Body of pancreas (tissue), 4 donors: ENCODE results near the gene SPDYE3.

Experiments used
- POLR2A ChIP-seq, 3 donors: fragments of 450-650 bp; IDR thresholded peaks; one replicate each; pipeline ENCODE4 v1.6.1; 2016; ENCODE audit warnings: antibody characterized with exemption in 3 of 3, mild to moderate bottlenecking in 2 of 3
- TF ChIP-seq, protein P1 (sequence below), 7 experiments: fragments of 450-650 bp in 4 of 7; fragments of 200-600 bp in 3 of 7; sonication (generic) in 3 of 7; IDR thresholded peaks; one replicate each; pipeline ENCODE4 v1.5.1; 2016 to 2019; ENCODE audit warnings: antibody characterized with exemption in 7 of 7

DNA sequence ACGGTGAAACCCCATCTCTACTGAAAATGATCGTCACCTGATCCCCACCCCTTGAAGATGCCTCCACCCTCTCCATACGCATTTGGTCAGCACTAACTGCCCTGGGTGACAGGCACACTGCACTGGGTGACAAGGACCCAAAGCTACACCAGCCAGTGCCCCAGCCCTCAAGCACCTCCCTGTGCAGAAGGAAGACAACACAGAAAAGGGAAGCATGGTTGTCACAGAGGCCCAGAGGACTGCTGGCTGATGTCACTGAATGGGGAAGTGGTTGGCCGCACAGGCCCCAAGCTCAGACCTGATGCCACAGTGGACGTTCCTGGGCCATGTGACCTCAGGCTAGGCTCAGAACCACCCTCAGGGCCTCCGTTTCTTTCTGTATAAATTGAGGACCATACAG, 61.6 kb downstream of the SPDYE3 start:
- TF ChIP-seq POLR2A (IDR thresholded peaks at IDR 0.05), result peak in 1 of 3 donors; percentile 31
- TF ChIP-seq, protein P1, sequence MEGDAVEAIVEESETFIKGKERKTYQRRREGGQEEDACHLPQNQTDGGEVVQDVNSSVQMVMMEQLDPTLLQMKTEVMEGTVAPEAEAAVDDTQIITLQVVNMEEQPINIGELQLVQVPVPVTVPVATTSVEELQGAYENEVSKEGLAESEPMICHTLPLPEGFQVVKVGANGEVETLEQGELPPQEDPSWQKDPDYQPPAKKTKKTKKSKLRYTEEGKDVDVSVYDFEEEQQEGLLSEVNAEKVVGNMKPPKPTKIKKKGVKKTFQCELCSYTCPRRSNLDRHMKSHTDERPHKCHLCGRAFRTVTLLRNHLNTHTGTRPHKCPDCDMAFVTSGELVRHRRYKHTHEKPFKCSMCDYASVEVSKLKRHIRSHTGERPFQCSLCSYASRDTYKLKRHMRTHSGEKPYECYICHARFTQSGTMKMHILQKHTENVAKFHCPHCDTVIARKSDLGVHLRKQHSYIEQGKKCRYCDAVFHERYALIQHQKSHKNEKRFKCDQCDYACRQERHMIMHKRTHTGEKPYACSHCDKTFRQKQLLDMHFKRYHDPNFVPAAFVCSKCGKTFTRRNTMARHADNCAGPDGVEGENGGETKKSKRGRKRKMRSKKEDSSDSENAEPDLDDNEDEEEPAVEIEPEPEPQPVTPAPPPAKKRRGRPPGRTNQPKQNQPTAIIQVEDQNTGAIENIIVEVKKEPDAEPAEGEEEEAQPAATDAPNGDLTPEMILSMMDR (IDR thresholded peaks at IDR 0.05), result no peak
